NCI-H1436 treated with DMSO at 0.1 percent for 48 hours (cell line): ENCODE data around the gene PLA2G10.
"Not testable (repeated sequence)": the region's sequence is repeated elsewhere in the genome, so short reads cannot be mapped to it uniquely, and the experiment has no call there.

Source experiments
- DNase-seq: peaks from one replicate; lab custom pipeline; 2025; lab: John Stamatoyannopoulos, UW

PLA2G10 gene

DNA sequence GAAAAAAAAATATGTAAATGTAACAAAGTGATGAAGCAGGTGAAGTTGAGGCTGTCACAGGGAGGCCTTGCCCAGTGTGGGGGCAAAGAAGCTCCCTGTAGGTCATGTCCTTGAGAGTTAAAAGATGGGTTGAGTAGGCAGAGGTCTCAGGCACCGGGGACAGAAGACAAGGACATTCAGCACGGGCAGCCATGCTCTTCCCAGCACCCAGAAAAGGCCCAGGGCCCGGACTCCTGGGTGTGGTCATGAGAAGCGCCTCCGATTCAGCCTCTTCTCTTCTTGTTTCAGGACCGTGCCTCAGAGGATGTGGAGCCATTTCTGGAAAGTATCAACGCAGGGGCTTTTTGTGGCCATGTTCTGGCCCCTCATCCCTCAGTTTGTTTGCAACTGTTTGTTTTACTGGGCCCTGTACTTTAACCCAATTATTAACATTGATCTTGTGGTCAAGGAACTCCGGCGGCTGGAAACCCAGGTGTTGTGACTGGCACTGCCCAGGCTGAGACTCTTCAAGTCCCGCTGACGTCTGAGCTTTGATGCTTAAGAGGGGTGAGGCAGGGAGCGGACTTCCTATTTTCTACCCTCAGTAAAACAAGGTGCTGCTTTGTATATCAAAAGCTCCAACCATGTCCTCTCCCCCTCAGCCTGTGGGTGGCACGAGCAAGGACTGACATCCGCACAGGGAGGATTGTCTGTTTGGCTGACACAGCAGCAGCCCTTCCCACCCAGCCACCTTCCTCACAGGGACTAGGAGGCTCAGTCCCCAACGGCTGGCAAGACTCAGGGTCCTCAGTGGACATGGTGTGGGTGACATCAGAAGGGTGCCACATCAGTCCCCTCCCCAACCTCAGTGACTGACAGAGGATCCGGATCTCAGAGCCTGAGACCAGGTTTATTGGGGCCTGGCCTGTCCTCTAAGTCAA is 26.5 kb downstream of the PLA2G10 start:
- no peak for DNase-seq

DNA sequence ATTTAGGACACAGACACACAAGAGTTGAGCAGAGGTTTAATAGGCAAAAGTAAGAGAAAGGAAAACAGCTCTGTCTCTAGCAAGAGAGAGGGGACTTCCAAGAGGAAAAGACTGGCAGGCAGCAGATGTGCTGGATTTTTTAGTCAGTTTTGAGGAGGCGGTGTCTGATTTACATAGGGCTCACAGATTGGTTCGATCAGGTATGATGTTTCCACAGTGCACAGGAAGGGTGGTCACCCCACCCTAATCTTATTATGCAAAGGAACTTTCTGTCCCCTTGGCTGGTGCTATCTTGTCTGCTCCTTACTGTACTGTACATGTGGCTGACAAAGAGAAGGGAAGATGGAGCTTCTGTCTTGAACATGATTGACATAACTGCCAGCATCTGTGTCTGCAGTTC is 36.0 kb downstream of the PLA2G10 start:
- no peak for DNase-seq

DNA sequence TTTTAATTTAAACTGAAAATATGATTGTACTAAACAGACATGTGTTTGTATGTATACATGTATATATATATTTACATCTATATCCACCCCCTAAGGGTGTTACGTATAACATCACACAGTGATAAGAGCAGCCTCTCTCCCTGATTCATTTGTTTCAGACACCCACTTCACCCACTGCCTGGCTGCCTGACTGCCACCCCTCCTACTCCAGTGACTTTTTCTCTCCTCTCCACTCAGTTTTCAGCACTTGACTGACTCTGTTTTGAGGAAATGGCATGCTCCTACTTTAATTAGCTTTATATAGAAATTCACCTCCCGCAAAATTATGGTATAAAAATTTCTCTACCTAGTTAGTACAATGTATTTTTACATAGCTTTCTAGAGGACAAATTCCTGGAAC is 41.4 kb downstream of the PLA2G10 start:
- DNase-seq: no peak

DNA sequence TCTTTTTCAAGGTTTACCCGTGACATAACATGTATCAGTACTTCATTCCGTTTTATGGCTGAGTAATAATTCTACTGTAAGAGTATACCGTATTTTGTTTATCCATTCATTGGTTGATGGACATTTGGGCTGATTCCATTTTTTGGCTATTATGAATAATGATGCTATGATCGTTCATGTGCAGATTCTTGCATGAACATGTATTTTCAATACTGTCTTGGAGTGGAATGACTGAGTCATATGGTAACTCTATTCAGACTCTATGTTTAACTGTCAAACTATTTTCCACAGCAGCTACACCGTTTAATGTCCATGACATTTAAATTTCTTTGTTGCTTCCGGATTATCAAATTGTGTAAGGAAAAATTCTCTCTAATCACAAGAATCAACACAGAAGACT is 43.5 kb downstream of the PLA2G10 start:
- DNase-seq: no peak

DNA sequence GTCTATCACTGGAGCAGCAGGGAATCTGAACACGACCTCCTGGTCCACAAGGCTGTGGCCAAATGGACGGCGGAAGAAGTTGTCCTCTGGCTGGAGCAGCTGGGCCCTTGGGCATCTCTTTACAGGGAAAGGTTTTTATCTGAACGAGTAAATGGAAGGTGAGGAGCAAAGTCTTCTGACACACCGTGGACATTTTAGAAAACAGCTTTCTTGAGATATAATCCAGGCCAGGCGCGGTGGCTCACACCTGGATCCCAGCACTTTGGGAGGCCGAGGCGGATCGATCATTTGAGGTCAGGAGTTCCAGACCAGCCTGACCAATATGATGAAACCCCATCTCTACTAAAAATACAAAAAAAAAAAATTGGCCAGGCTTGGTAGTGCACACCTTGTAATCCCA is 44.3 kb downstream of the PLA2G10 start:
- no peak for DNase-seq

DNA sequence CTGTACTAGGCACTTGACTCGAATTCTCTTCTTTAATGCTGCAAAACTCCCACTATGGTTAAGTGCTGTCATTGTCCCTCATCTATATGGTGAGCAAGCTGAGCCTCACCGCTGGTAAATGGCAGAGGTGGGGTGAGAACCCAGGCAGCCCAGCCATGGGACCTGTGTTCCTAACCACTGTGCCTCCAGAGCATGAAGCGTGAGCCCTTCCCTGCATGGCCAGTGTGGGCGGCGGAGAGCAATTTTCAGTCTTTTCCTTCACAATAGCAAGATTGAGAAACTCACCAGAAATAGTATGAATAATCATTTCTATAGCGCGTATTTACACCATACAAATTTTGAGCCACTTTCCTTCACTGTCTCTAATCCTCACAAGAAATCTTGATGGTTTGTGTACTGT is 52.2 kb downstream of the PLA2G10 start:
- no peak for DNase-seq

DNA sequence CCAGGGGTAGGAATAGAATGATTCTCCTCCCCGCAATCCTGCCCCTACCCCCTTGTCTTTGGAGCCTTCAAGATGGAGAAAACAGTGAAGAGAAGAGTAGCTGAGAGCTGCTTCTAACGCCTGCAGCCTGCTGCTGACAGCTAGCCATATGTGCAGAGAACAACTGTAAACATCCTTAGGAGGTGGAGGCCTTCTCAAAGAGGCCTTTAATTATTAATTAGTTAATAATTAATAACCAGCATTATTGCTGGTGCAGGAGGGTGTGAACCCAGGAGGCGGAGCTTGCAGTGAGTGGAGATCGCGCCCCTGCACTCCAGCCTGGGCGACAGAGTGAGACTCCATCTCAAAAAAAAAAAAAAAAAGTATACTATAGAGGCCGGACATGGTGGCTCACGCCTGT is 52.9 kb downstream of the PLA2G10 start:
- no peak for DNase-seq

DNA sequence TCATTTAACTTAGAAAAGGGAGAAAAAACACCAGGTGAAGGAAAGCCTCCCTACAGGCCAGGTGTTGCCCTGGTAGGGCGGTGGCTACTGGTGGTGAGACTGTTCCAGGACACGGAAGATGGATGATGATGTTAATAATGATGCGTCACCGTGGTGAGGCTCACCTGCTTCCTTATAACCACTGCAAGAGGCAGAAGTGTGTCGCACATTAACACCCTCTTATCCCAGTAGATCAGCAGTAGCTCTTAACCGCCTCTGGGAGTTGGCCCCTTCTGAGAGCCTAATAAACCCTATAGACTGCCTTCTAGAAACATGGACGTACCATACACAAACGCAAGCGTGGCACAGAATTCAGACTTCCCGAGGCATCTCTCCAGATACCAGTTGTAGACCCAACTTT is 53.6 kb downstream of the PLA2G10 start:
- DNase-seq: no peak

DNA sequence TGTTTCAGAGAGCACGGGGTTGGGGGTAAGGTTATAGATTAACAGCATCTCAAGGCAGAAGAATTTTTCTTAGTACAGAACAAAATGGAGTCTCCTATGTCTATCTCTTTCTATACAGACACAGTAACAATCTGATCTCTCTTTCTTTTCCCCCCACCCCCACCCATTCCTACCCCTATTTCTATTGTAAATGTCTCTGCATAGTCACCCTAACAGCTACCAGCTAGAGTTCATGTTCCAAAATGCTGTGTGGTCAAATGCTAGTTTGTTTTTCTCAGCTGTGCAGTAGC is 57.2 kb downstream of the PLA2G10 start:
- not testable (repeated sequence) for DNase-seq

DNA sequence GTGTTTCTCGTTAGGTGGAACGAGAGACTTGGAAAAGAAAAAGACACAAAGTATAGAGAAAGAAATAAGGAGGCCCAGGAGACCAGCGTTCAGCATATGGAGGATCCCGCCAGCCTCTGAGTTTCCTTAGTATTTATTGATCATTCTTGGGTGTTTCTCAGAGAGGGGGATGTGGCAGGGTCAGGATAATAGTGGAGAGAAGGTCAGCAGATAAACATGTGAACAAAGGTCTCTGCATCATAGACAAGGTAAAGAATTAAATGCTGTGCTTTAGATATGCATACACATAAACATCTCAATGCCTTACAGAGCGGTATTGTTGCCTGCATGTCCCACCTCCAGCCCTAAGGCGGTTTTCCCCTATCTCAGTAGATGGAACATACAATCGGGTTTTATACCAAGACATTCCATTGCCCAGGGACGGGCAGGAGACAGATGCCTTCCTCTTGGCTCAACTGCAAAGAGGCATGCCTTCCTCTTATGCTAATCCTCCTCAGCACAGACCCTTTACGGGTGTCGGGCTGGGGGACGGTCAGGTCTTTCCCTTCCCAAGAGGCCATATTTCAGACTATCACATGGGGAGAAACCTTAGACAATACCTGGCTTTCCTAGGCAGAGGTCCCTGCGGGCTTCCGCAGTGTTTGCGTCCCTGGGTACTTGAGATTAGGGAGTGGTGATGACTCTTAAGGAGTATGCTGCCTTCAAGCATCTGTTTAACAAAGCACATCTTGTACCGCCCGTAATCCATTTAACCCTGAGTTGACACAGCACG is 57.7 kb downstream of the PLA2G10 start:
- DNase-seq: not testable (repeated sequence)

DNA sequence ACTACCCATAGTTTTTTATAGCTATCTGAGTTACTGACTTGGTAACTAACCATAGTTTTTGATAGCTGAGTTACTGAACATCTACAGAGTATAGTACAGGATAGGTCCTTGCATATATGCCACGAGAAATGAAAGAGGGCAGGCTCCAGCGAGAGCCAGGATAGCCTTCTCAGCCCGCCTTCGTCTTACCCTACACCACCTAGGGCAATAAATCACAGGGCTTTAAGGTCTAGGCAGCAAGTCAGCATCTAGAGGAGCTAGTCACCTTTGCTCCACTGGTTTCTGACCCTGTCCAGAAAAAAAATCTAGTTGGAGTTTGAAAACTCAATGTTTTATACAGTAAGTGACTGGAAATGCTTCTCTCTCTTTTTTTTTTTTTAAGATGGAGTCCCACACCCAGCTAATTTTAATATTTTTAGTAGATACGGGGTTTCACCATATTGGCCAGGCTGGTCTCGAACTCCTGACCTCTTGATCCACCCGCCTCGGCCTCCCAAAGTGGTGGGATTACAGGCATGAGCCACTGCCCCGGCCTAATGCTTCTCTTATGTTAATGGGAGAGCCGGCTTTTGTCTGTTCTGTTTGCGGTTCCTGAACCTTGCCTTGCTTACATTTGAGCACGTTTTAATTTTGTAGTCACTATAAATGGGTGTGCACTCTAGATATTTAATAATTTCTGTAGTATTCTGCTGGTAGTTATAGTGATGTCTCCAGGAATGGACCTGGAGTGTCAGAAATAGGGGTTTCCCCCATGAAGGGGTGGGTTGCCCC is 58.5 kb downstream of the PLA2G10 start:
- DNase-seq: no peak

DNA sequence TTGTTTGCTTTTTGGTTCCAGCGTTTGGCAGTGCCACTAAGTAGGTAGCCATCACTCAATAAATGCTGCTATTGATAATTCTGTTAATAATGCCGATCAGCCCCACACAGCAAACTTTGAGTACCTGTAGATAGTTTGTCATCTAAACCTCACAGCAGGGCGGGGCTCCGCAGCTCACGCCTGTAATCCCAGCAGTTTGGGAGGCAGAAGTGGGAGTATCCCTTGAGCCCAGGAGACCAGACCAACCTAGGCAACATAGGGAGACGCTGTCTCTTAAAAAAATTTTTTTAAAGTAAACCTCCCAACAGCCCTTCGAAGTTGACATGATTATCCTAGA is 59.8 kb downstream of the PLA2G10 start:
- DNase-seq: no peak

DNA sequence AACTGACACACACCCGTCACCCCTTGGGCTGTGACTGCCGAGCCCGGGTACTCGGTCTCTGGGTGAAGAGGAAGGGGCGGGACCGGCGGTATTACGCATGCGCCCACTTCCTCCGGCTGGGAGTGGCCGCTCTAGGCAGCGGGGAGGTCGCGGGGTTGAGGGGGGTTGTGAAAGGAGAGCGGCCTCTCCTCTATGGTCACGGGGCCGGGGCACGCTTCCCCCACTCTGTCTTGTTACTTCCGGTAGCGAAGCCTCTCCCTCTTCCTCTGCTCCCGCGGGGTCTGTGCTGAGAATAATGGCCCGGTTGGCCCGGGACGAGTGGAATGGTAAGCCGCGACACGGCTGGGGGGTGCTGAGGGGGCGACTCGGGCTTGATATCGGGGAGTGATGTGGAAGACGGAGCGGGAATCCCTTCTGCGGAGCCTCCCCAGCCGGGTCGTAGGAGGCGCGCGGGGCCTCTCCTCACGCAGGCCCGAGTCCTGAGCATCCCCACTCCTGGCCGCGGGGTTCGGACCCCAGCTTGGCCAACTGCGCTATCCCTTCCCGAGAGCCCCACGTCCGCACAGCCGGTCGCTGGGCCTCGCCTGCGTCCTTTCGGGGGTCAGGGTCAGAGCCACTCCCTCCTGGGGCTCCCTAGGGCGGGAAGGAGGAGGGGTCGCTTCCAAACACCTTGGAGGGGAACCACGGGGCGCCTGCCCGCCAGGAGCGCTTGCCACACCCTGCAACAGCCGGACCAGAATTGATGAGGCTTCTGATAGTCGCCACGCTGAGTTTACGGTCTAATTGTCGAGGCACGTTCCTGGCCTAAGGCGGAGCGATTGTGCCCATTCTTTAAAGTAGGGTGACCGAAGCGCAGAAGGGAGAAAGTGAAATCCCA is 61.2 kb downstream of the PLA2G10 start, which contains the start of gene BFAR:
BFAR (plus strand) TSS at position 259 of the 877 bp plus-strand sequence. CDS start 11,396 bp downstream, outside the sequence.
- DNase-seq: peak; percentile 86

DNA sequence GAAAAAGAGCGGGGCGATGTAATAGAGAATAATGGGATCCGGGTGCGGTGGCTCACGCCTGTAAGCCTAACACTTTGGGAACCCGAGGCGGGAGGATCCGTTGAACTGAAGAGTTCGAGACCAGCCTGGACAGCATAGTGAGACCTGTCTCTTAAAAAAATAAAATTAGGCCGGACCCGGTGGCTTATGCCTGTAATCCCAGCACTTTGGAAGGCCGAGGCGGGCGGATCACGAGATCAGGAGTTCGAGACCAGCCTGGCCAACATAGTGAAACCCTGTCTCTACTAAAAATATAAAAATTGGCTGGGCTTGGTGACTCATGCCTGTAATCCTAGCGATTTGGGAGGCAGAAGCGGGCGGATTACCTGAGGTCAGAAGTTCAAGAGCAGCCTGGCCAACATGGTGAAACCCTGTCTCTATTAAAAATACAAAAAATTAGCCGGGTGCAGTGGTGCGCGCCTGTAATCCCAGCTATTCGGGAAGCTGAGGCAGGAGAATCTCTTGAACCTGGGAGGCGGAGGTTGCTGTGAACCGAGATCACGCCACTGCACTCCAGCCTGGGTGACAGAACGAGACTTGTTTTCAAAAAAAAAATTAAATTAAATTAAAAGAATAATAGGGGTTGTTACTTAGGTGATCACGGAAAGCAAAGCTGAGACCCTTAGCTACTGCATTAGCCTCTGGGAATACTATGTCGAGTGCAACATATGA is 63.3 kb downstream of the PLA2G10 start:
- DNase-seq: not testable (repeated sequence)

DNA sequence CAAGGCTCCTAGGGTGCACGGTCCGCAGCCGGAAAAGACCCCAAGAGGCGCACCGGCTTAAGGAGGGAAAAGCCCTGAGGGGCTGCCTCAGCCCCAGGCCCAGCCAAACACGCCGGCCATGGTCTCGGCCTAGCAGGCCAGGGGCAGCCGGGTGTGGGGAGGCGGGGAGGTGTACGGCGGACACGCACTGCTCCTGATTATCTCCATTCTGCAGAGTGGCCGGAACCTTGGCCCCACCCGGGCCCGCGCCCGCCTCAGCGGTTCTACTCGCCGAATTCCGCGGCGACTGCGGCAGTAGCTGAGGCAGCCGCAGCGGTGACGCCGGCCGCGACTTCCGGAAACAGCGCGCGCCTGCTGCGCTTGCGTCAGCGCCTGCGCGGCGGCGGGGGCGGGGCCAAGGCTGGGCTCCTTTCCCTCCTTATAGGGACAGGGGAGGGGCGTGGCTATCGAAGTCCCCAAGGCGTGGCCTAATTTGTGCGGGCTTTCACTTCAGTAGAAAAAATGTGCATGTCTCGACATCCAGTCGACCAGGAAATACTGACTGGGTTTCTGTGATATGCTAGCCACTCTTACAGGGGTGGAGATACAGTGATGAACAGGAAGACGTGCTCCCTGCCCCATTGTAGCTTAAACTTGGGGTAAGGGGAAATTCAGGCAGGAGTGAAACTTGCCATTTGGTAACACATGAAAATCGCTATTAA is 64.0 kb downstream of the PLA2G10 start, which contains the start of gene PARN:
PARN (minus strand) TSS at position 342 of the 701 bp plus-strand sequence; CDS start at position 207, 135 bp downstream.
- DNase-seq: peak; percentile 93

DNA sequence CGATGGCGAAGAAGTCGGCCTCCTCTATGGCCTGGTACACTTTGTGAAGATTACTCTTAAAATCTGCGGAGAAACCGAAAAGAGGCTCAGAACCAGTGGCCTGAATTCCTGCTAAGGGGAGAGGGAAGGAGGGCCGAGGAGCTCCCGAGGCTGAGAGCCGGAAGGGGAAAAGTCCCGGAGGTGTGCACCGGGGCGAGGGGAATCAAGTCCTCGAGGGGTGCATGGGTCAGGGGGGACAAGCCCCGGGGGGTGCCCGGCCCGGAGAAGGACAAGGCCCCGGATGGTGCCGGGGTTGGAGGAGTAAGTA is 64.5 kb downstream of the PLA2G10 start:
- no peak for DNase-seq

DNA sequence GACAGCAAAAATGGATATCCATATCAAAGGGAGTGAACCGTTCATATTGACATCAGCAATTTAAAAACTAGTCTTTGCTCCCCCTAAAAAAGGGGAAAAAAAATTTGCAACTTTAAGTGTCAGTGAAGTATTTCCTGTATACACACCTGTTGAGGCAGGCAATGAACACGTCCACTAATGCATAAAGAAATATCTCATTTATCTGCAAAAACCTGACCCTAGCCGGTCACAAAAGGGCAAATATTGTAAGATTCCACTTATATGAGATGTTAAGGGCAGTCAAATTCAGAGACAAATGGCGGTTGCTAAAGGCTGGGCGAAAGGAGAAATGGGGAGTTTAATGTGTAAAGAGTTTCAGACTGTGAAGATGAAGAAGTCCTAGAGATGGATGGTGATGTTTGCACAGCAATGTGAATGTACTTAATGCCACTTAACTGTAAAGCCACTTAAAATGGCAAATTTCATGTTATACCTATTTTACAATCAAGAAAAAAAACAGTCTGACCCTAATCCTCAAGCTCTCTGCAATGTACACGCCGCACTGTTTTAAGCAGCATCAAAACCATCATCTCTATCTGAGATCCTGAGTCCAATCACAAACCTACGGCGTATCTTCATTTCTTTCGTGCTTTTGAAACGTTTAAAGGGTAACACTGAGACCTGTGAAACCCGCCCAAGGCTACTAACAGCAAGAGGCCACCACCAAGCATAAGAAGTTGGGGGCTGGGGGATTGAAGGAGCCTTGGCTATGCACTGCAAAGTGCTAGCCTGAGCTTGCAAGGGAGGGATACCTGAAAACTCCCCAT is 65.1 kb downstream of the PLA2G10 start:
- DNase-seq: no peak

DNA sequence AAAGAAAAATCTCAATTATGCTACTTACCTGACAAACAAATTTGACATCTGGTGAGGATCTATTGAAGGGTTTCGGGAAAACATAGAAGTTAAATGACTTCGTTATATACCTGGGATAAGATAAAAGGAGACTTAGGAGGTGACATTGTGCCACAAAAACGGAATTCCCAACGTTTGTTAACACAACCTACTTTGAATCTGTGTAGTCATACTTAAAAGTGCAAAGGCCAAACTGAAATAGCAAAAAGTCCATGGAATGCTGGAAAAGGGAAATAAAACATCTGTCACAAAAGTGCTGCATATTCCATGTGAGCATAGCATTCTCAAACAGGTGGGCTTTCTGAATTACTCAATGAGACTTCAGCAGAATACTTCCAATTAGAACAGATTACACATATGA is 67.0 kb downstream of the PLA2G10 start:
- DNase-seq: no peak
